SK-N-SH treated with all-trans-retinoic acid at 6 μM for 48 hours (cell line): Measurements from ENCODE around the gene MEG3.

Experiments
- GLIS3 ChIP-seq: fragments of 250-450 bp; sonication (Bioruptor Pico); IDR thresholded peaks from 2 replicates; pipeline ENCODE4 v1.5.0; 2020; ENCODE audit warnings: mild to moderate bottlenecking, moderate library complexity
- PPARA ChIP-seq: fragments of 250-450 bp; sonication (Bioruptor Pico); IDR thresholded peaks from 2 replicates; pipeline ENCODE4 v1.5.0; 2020; ENCODE audit warnings: mild to moderate bottlenecking, borderline replicate concordance
- TOX ChIP-seq: fragments of 250-450 bp; sonication (Bioruptor Pico); IDR thresholded peaks from 2 replicates; pipeline ENCODE4 v1.8.0; 2021; ENCODE audit warnings: mild to moderate bottlenecking, moderate library complexity, borderline replicate concordance
- ZFP30 ChIP-seq: fragments of 450-650 bp; formaldehyde crosslinking; IDR thresholded peaks from 2 replicates; pipeline ENCODE4 v1.5.0; 2022; ENCODE audit warnings: mild to moderate bottlenecking, moderate library complexity
- TF ChIP-seq, protein P1 (sequence below): fragments of 250-450 bp; sonication (Bioruptor Pico); IDR thresholded peaks from 2 replicates; pipeline ENCODE4 v1.8.0; 2020; ENCODE audit warnings: mild to moderate bottlenecking, moderate library complexity, borderline replicate concordance

DNA sequence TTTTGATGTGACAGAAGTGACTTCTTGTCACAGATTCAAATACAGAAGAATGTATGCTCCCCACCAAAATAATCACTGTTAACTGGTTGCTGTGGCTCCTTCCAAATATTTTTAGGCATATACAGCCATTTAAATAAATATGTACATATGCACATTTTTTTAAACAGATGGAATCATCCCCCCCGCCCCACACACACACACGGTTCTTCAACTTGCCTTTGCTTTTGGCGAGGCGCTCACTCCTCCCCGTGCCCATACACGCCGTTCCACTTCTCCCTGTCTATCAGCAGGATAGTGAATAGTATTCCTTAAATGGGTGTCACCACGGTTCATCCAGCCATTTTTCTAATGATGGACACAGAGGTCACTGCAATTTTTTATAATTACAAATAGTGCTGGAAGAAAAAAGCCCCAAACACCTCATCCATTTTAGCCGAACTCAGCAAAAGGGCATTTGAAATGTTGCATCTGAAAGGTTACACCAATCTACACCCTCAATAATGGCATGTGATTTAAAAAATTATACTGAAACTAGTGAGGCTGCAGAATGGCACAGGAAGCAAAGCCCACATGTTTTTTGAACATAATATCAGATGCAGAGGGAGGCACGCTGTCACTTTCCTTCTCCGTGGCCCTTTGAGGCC, 39.2 kb upstream of the MEG3 start:
- TF ChIP-seq GLIS3 (CRISPR knock-in tag): no peak
- TF ChIP-seq TOX (CRISPR knock-in tag): no peak
- no peak for TF ChIP-seq PPARA
- TF ChIP-seq ZFP30 (CRISPR knock-in tag): no peak
- TF ChIP-seq, protein P1, sequence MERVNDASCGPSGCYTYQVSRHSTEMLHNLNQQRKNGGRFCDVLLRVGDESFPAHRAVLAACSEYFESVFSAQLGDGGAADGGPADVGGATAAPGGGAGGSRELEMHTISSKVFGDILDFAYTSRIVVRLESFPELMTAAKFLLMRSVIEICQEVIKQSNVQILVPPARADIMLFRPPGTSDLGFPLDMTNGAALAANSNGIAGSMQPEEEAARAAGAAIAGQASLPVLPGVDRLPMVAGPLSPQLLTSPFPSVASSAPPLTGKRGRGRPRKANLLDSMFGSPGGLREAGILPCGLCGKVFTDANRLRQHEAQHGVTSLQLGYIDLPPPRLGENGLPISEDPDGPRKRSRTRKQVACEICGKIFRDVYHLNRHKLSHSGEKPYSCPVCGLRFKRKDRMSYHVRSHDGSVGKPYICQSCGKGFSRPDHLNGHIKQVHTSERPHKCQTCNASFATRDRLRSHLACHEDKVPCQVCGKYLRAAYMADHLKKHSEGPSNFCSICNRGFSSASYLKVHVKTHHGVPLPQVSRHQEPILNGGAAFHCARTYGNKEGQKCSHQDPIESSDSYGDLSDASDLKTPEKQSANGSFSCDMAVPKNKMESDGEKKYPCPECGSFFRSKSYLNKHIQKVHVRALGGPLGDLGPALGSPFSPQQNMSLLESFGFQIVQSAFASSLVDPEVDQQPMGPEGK: no peak
